Transverse colon (tissue), 4 donors: ENCODE data around the gene ARL5A. TPM values are rescaled to one million over a fixed set of nuclear protein-coding genes. Genes with fewer than 3 reads are reported as not detected.
"Not testable (repeated sequence)": the region's sequence is repeated elsewhere in the genome, so short reads cannot be mapped to it uniquely, and the experiment has no call there.

Experiments used
- DNase-seq: peaks from one replicate; pipeline ENCODE4 v3.0.0-alpha.2; 2019
- H3K27ac ChIP-seq, 4 donors: fragments of 200-600 bp; sonication (generic); 2 replicates each; pipeline ENCODE4 v1.5.1; 2016 to 2018; ENCODE audit warnings: inconsistent platforms in 4 of 4
- H3K27me3 ChIP-seq: fragments of 200-600 bp; sonication (generic); 2 replicates; pipeline ENCODE4 v1.5.1; 2017; ENCODE audit warnings: inconsistent platforms
- H3K36me3 ChIP-seq, 4 donors: fragments of 200-600 bp; sonication (generic); 2 replicates each; pipeline ENCODE4 v1.5.1; 2017 to 2019; ENCODE audit warnings: inconsistent platforms in 4 of 4
- H3K4me1 ChIP-seq, 4 donors: fragments of 200-600 bp; sonication (generic); 2 replicates each; pipeline ENCODE4 v1.5.1; 2017 to 2020; ENCODE audit warnings: inconsistent platforms in 4 of 4
- H3K4me3 ChIP-seq, 4 donors: fragments of 200-600 bp; sonication (generic); 1 replicate in 1 of 4; 2 replicates in 3 of 4; pipeline versions ENCODE4 v1.5.1 to v1.6.1; 2017 to 2019; ENCODE audit warnings: inconsistent platforms in 4 of 4
- H3K9me3 ChIP-seq, 2 donors: fragments of 200-600 bp; sonication (generic); 2 replicates each; pipeline ENCODE4 v1.5.1; 2017 to 2019; ENCODE audit warnings: inconsistent platforms in 2 of 2
- CTCF ChIP-seq, 5 experiments: fragments of 200-600 bp in 3 of 5; fragments of 450-650 bp in 2 of 5; sonication (generic) in 3 of 5; IDR thresholded peaks; 1 replicate in 2 of 5; 2 replicates in 3 of 5; pipeline ENCODE4 v1.5.1; 2016 to 2017; ENCODE audit warnings: antibody characterized with exemption in 5 of 5, inconsistent platforms in 3 of 5, mild to moderate bottlenecking in 2 of 5, moderate library complexity in 1 of 5
- EP300 ChIP-seq: sonication (generic); formaldehyde crosslinking; IDR thresholded peaks from one replicate; pipeline ENCODE4 v1.6.1; 2017; ENCODE audit warnings: antibody characterized with exemption, low read depth
- POLR2A ChIP-seq: fragments of 450-650 bp; IDR thresholded peaks from one replicate; pipeline ENCODE4 v1.6.1; 2016; ENCODE audit warnings: antibody characterized with exemption, mild to moderate bottlenecking, moderate library complexity
- POLR2AphosphoS5 ChIP-seq, 3 donors: sonication (generic); formaldehyde crosslinking; IDR thresholded peaks; one replicate each; pipeline ENCODE4 v1.6.1; 2016; ENCODE audit warnings: antibody characterized with exemption in 3 of 3
- WGBS, 2 donors: methylation state at CpG; one replicate each; pipeline ENCODE4 v1.1.5; 2018; ENCODE audit warnings: low coverage in 1 of 2; 5-methylcytosine and 5-hydroxymethylcytosine counted together
- in situ Hi-C, 4 donors: fragments of 200-750 bp; cut with MboI; loops; one replicate each; pipeline versions ENCODE4 v1.15.0 to v1.15.1; 2017; ENCODE audit warnings: low sequenced_read_pairs in 3 of 4, low pct_ligation_motif_present in 1 of 4, low pct_unique_long_range_greater_than_20kb in 1 of 4
- intact Hi-C: fragments of 100-400 bp; cut with DNase I; formaldehyde crosslinking; loops from one replicate; pipeline ENCODE4 v1.15.1; 2023; ENCODE audit warnings: low total_unique reads
- total RNA-seq, 4 donors: library from RNA; depleted of rRNA; stranded (reverse); fragments of >200 nt; gene quantifications; one replicate each; pipeline ENCODE4 v1.1.0, GENCODE V29; 2016

Gene ARL5A
- total RNA-seq, 4 donors from 2014 or later: 6.6 to 42.2 (median 23.6) TPM

- Histone ChIP-seq H3K27ac (no peak overlapping the region), H3K4me1 (no peaks in the 10 kb centered on the region), H3K36me3 (no peaks in the 10 kb centered on the region), H3K4me3 (no peak overlapping the region), H3K27me3 (no peaks in the 10 kb centered on the region), H3K9me3 (no peaks in the 10 kb centered on the region)
- no peak for DNase-seq
- in situ Hi-C loops: no loop called here
- intact Hi-C loops: no loop called here
- TF ChIP-seq EP300 (no peak), POLR2AphosphoS5 (IDR thresholded peaks at IDR 0.05) (no peak), CTCF (IDR thresholded peaks at IDR 0.05) (no peak), POLR2A (no peak)
- 94 to 96% methylated on average over 2 of the region's 2 CpGs for WGBS, 2 donors
Observed at GRCh38 chr2:151796774-151797173, 31.4 kb downstream of the ARL5A start.

GRCh38 chr2:151795646-151796240 is 32.5 kb downstream of the ARL5A start:
- no peaks in the 10 kb centered on the region for H3K36me3 ChIP-seq
- H3K4me3 ChIP-seq: no peak overlapping the region
- no peaks in the 10 kb centered on the region for H3K27me3 ChIP-seq
- no peak overlapping the region for H3K27ac ChIP-seq
- H3K9me3 ChIP-seq: no peaks in the 10 kb centered on the region
- TF ChIP-seq CTCF (IDR thresholded peaks at IDR 0.05): no peak
- TF ChIP-seq EP300: no peak
- TF ChIP-seq POLR2AphosphoS5 (IDR thresholded peaks at IDR 0.05): no peak
- no peak for TF ChIP-seq POLR2A
- in situ Hi-C loops (no loop called here), intact Hi-C loops (no loop called here)
- WGBS, 2 donors: 69 to 72% methylated on average over 4 of the region's 4 CpGs
- DNase-seq: no peak
- H3K4me1 ChIP-seq: no peaks in the 10 kb centered on the region

- 96 to 97% methylated on average over 4 to 6 of the region's 6 CpGs for WGBS, 2 donors
- H3K36me3 ChIP-seq, H3K4me1 ChIP-seq, DNase-seq, H3K4me3 ChIP-seq, H3K9me3 ChIP-seq, H3K27ac ChIP-seq, H3K27me3 ChIP-seq, intact Hi-C loops, in situ Hi-C loops: not testable (repeated sequence)
Observed at GRCh38 chr2:151794422-151794821, 33.8 kb downstream of the ARL5A start.

- Histone ChIP-seq H3K27me3 (no peaks in the 10 kb centered on the region), H3K36me3 (no peaks in the 10 kb centered on the region), H3K4me3 (no peak overlapping the region), H3K27ac (no peak overlapping the region), H3K9me3 (no peaks in the 10 kb centered on the region), H3K4me1 (no peaks in the 10 kb centered on the region)
- intact Hi-C loops (no loop called here), in situ Hi-C loops (no loop called here)
- 98 to 100% methylated on average over 1 to 3 of the region's 3 CpGs for WGBS, 2 donors
- DNase-seq: no peak
- TF ChIP-seq POLR2A (no peak), CTCF (IDR thresholded peaks at IDR 0.05) (no peak), EP300 (no peak), POLR2AphosphoS5 (IDR thresholded peaks at IDR 0.05) (no peak)
Observed at GRCh38 chr2:151793123-151793522, 35.1 kb downstream of the ARL5A start.

GRCh38 chr2:151792589-151792988 is 35.6 kb downstream of the ARL5A start:
- no peak for DNase-seq
- in situ Hi-C loops (no loop called here), intact Hi-C loops (no loop called here)
- no peaks in the 10 kb centered on the region for H3K36me3 ChIP-seq
- no peak for TF ChIP-seq POLR2AphosphoS5 (IDR thresholded peaks at IDR 0.05)
- no peak for TF ChIP-seq EP300
- no peak for TF ChIP-seq POLR2A
- no peak for TF ChIP-seq CTCF (IDR thresholded peaks at IDR 0.05)
- no peaks in the 10 kb centered on the region for H3K27me3 ChIP-seq
- no peak overlapping the region for H3K27ac ChIP-seq
- H3K4me1 ChIP-seq: no peaks in the 10 kb centered on the region
- no peak overlapping the region for H3K4me3 ChIP-seq
- no peaks in the 10 kb centered on the region for H3K9me3 ChIP-seq
- 95 to 100% methylated on average over 4 of the region's 4 CpGs for WGBS, 2 donors
